Measurements from ENCODE around the gene MPC2. TPM values are rescaled to one million over a fixed set of nuclear protein-coding genes. Genes with fewer than 3 reads are reported as not detected.

MPC2 gene
- total and polyA plus RNA-seq, 2 of the 8 experiments (the other 6 are each of a cell fraction or from before 2014, with no cell fraction given): 18.6 to 40.9 TPM

DNA sequence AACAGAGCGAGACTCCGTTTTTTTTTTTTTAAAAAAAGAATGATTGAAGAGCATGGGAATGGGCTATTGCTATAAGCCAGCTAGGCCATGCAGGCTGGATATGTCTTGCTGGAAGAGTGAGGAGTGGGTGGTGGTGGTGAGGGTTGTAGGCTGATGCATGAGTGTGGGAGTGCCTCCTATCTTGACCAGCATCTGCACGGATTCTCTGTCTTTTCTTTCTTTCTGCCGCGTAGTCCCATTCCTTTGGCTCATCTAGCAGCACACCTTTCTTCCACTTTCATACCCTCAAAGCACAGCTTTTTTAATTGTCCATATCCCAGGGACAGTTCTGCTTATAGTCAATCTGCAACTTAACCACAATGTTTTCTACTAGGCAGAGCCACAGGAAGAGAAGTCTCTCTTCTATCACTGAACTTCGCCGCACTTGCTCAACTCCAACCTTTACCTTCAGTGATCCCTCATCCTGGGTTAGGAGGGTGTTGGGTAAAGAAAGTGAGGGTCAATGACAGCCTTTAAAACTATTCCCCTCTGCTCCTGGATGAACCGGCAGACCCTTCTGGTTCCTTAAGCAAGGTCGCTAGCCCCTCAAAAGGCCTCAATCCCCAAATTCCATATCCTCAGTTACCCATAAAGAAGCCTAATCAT, 38.2 kb downstream of the MPC2 start:
- Histone ChIP-seq H3K4me1 (replicated peaks in 1 of 4; ENCODE audit: control insufficient read depth in 3 of 4, insufficient read depth in 4 of 4, low read length in 3 of 4) (no peaks in the 10 kb centered on the region), H3K56ac (replicated peaks; ENCODE audit: insufficient read length, low read depth, low read length) (no peak overlapping the region), H2BK20ac (ENCODE audit: low read length) (no peak overlapping the region), H2AFZ (ENCODE audit: low read length) (no peak overlapping the region), H4K91ac (replicated peaks; ENCODE audit: insufficient read length, low read length) (no peak overlapping the region), H3K79me2 (ENCODE audit: control insufficient read depth in 1 of 2, insufficient read depth in 2 of 2, low read length in 2 of 2) (no peaks in the 10 kb centered on the region), H3K9me3 (ENCODE audit: insufficient read depth in 2 of 2, low read depth in 1 of 2, low read length in 1 of 2) (no peaks in the 10 kb centered on the region; a peak in 1 of 4 replicates), H2BK15ac (ENCODE audit: low read length) (no peak overlapping the region), H3K23me2 (ENCODE audit: low read depth, low read length) (no peaks in the 10 kb centered on the region), H3K27me3 (replicated peaks in 1 of 4; ENCODE audit: control insufficient read depth in 3 of 4, extremely low read depth in 1 of 4, insufficient read depth in 3 of 4, low read length in 3 of 4) (no peaks in the 10 kb centered on the region), H2BK5ac (ENCODE audit: low read depth, low read length) (no peak overlapping the region), H4K8ac (ENCODE audit: extremely low read depth, insufficient read depth, low read length) (no peak overlapping the region), H3K4me3 (ENCODE audit: extremely low read depth in 1 of 4, insufficient read depth in 2 of 4, low read depth in 3 of 4, low read length in 4 of 4) (no peak overlapping the region), H4K5ac (ENCODE audit: insufficient read length, low read depth, low read length) (no peak overlapping the region), H2BK12ac (ENCODE audit: low read depth, low read length) (no peak overlapping the region), H3K4ac (replicated peaks; ENCODE audit: insufficient read length, low read depth, low read length) (no peak overlapping the region), H2BK120ac (replicated peaks; ENCODE audit: low read depth, low read length) (no peak overlapping the region), H3K23ac (ENCODE audit: insufficient read length) (no peak overlapping the region), H3K14ac (ENCODE audit: insufficient read length) (no peak overlapping the region), H3K27ac (ENCODE audit: low read depth, low read length) (no peak overlapping the region), H3K36me3 (ENCODE audit: control insufficient read depth in 2 of 4, insufficient read depth in 4 of 4, low read length in 3 of 4) (no peaks in the 10 kb centered on the region), H3K4me2 (ENCODE audit: insufficient read depth in 1 of 2, low read depth in 2 of 2, low read length in 2 of 2) (no peak overlapping the region), H3K18ac (ENCODE audit: extremely low read depth, low read length) (no peak overlapping the region), H3K9ac (replicated peaks in 1 of 4; ENCODE audit: extremely low read depth in 1 of 4, low read depth in 3 of 4, low read length in 3 of 4) (no peak overlapping the region), H2AK5ac (ENCODE audit: low read depth, low read length) (no peak overlapping the region), H4K20me1 (replicated peaks in 1 of 2; ENCODE audit: control insufficient read depth in 1 of 2, insufficient read depth in 2 of 2, low read length in 2 of 2) (no peaks in the 10 kb centered on the region), H3K79me1 (ENCODE audit: low read depth, low read length) (no peaks in the 10 kb centered on the region)
- 92% methylated on average over 9 of the region's 9 CpGs; no CpG with 5 or more reads in 1 of the 2 experiments for WGBS, 2 experiments (ENCODE audit: extremely low coverage in 1 of 2, insufficient coverage in 1 of 2, insufficient read length in 1 of 2, insufficient replicate concordance in 2 of 2, low coverage in 1 of 2, low lambda C conversion rate in 2 of 2, missing lambda C conversion rate in 1 of 2)
- CTCF ChIA-PET (ENCODE audit: partially characterized antibody): interaction anchor here (0.5 to 1.1 kb wide), 2 partner anchors 13 to 74 kb away, joined by 3 to 4 read pairs; no protein-coding TSS in a partner anchor
- TF ChIP-seq RFX5 (IDR thresholded peaks at IDR 0.05; ENCODE audit: borderline replicate concordance, low read depth, low read length) (no peak), EGR1 (IDR thresholded peaks at IDR 0.05; ENCODE audit: borderline replicate concordance, low read depth, low read length) (no peak), KDM5A (IDR thresholded peaks at IDR 0.05; ENCODE audit: low read length) (no peak), SIX5 (IDR thresholded peaks at IDR 0.05; ENCODE audit: low read depth, low read length) (no peak)
- TF ChIP-seq, protein P1, sequence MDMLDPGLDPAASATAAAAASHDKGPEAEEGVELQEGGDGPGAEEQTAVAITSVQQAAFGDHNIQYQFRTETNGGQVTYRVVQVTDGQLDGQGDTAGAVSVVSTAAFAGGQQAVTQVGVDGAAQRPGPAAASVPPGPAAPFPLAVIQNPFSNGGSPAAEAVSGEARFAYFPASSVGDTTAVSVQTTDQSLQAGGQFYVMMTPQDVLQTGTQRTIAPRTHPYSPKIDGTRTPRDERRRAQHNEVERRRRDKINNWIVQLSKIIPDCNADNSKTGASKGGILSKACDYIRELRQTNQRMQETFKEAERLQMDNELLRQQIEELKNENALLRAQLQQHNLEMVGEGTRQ (IDR thresholded peaks at IDR 0.05; ENCODE audit: low read length): no peak
- no peak for DNase-seq (ENCODE audit: low read depth in 1 of 2, low spot score in 2 of 2)
- POLR2A ChIA-PET (ENCODE audit: partially characterized antibody): no interaction called here
- no peak for FAIRE-seq
